ENCODE data around the gene HSF5.
A peak's percentile ranks its signal among the peaks of the same experiment; 100 is the strongest.

The HSF5 gene

GRCh38 chr17:58402047-58402446 is 86.2 kb downstream of the HSF5 start:
- no peak for TF ChIP-seq GATA3 (IDR thresholded peaks at IDR 0.05; ENCODE audit: low read depth, low read length)
- no peak for TF ChIP-seq GATA2 (IDR thresholded peaks at IDR 0.05; ENCODE audit: low read depth, low read length)

DNA sequence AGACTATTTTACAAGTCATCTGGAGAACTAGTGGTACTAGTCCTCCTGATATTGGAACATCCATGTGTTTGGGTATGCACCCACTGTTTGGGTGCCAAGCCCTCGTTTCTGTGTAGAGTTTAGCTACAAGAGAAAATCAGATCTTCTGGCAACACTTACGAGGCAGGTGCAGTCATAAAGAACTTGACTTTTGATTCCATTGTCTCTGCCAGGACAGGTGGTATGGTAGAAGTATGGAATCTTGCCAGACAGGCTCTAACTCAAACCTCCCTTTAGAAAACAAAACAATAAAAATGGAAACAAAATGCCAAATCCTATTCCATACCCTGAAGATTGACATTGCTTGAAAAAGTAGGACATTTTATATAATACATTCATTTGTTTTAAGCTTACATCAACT is 86.9 kb downstream of the HSF5 start:
- TF ChIP-seq GATA3 (IDR thresholded peaks at IDR 0.05; ENCODE audit: low read depth, low read length), result no peak

- no peak for TF ChIP-seq GATA3 (IDR thresholded peaks at IDR 0.05; ENCODE audit: low read depth, low read length)
- no peak for TF ChIP-seq GATA2 (IDR thresholded peaks at IDR 0.05; ENCODE audit: low read depth, low read length)
Measured at GRCh38 chr17:58400826-58401225, 87.4 kb downstream of the HSF5 start.

DNA sequence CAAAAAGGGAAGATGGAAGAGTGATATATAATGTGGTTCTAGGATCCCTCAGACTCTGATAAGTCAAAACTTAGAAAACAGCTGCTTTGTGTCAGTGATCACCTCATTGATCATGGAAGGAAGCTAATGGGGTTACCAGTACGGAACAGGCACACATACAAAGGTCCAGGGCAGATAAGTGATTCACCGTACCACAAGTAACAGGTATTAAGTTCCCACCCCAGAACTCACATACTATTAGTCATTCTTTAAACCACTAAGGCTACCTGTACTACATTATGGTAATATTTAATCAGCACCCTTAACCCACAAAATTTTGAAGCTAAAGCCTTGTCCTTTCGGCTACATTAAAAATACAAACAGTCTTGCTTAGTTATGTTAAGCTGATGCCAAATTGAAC is 88.2 kb downstream of the HSF5 start:
- TF ChIP-seq GATA3 (IDR thresholded peaks at IDR 0.05; ENCODE audit: low read depth, low read length) (no peak), GATA2 (IDR thresholded peaks at IDR 0.05; ENCODE audit: low read depth, low read length) (no peak)

DNA sequence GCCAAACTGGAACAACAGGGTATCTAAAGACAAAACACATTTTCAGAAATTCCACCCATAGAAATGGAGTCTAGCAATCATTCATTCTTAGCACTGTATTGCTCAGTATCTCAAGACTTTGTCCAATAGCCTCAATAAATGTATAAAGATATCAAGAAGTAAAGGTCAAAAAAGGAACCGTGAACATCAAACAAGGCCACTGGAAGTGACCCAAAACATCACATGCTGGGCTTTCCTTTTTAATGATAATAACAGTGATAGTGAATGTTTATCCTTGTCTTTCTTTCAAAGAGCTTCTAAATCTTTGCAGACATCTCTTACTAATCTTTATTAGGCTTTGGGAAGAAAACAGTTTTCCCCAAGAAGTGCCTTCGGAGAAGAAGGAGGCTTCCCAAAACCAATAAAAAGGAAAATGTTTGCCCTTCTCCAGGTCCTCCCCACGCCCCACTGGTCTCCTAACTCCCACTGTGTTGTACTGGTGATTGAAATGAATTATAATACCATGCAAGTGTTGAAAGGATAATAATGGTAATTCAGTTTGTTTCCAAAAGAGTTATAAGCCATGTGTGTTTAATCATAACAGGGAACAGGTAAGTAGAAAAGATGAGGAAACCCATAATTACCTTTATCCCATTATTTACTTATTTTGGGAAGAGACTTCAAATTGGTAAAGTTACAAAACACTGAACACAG is 89.5 kb downstream of the HSF5 start:
- no peak for TF ChIP-seq GATA2 (IDR thresholded peaks at IDR 0.05; ENCODE audit: low read depth, low read length)
- TF ChIP-seq GATA3 (IDR thresholded peaks at IDR 0.05; ENCODE audit: low read depth, low read length), result no peak

DNA sequence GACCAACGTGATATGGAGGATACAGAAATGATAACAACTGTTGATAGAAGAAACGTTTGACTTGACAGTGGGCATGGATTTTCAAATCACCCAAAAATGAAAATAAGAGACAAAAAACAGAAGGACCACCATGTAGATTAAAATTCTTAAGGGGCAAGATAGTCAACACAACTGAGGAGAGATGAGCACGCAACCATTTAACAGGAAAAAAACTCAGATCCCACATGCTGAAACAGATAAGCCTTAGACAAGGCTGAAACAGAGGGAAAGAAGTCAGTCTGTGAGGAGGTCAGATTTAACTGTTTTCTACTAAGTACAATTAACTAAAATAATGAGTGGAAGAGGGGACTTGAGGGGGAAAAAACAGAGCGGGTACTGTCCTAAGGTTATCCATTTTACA is 92.0 kb downstream of the HSF5 start:
- no peak for TF ChIP-seq GATA3 (IDR thresholded peaks at IDR 0.05; ENCODE audit: low read depth, low read length)
- no peak for TF ChIP-seq GATA2 (IDR thresholded peaks at IDR 0.05; ENCODE audit: low read depth, low read length)

GRCh38 chr17:58394534-58395223 is 93.5 kb downstream of the HSF5 start:
- no peak for TF ChIP-seq GATA2 (IDR thresholded peaks at IDR 0.05; ENCODE audit: low read depth, low read length)

GRCh38 chr17:58391302-58391984 is 96.8 kb downstream of the HSF5 start:
- TF ChIP-seq GATA2 (IDR thresholded peaks at IDR 0.05; ENCODE audit: low read depth, low read length) (peak; percentile 96), GATA3 (IDR thresholded peaks at IDR 0.05; ENCODE audit: low read depth, low read length) (peak; percentile 48; the same call in 1 of the 2 replicates)

GRCh38 chr17:58390884-58391283 is 97.3 kb downstream of the HSF5 start:
- TF ChIP-seq GATA3 (IDR thresholded peaks at IDR 0.05; ENCODE audit: low read depth, low read length), result no peak
- TF ChIP-seq GATA2 (IDR thresholded peaks at IDR 0.05; ENCODE audit: low read depth, low read length), result no peak

- TF ChIP-seq GATA2 (IDR thresholded peaks at IDR 0.05; ENCODE audit: low read depth, low read length) (no peak), GATA3 (IDR thresholded peaks at IDR 0.05; ENCODE audit: low read depth, low read length) (no peak)
Measured at GRCh38 chr17:58388302-58389190, 99.7 kb downstream of the HSF5 start.

DNA sequence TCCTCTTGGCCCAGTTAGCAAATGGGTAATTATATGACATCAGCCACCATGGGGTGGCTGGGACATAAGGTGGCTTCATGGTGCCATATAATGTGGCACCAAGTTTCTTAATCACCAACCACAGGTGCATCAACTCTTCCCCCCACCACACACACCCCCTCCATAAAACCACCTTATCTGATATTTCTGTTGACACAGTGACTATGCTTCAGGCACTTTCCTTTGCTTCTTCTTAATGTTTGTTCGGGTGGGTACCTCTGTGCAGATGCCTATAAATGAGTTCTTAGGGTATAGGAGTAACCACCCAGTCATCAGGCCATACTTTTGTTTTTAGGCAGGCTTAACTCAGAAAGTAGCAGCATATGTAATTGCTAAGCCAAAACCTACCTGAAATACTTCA is 100.4 kb downstream of the HSF5 start:
- TF ChIP-seq GATA3 (IDR thresholded peaks at IDR 0.05; ENCODE audit: low read depth, low read length) (no peak), GATA2 (IDR thresholded peaks at IDR 0.05; ENCODE audit: low read depth, low read length) (no peak)

- TF ChIP-seq GATA2 (IDR thresholded peaks at IDR 0.05; ENCODE audit: low read depth, low read length), result no peak
- TF ChIP-seq GATA3 (IDR thresholded peaks at IDR 0.05; ENCODE audit: low read depth, low read length), result no peak
Measured at GRCh38 chr17:58386708-58387107, 101.5 kb downstream of the HSF5 start.

DNA sequence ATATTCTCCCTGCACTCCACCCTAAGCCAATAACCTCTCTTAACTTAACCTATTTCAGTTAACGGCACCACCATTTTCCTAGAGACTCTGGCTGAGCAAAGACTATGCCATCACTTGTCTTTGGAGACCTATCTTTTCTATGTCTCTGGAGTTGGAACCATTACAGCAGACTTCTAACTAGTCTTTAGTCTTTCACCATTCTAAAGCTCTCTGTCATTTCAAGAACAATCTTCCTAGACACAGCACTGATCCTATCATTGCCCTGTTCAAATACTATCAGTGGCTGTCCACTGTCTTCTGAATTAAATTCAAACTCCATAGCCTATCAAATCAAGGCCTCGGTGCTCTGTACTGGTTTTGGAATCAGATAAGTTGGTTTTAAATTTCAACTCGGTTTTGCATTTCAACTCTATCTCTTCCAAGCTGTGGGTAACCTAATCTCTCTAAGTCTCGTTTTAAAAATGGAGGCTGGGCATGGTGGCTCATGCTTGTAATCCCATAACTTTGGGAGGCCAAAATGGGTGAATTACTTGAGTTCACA is 102.8 kb downstream of the HSF5 start:
- TF ChIP-seq GATA2 (IDR thresholded peaks at IDR 0.05; ENCODE audit: low read depth, low read length), result no peak
- TF ChIP-seq GATA3 (IDR thresholded peaks at IDR 0.05; ENCODE audit: low read depth, low read length), result no peak

GRCh38 chr17:58384897-58385296 is 103.3 kb downstream of the HSF5 start:
- no peak for TF ChIP-seq GATA2 (IDR thresholded peaks at IDR 0.05; ENCODE audit: low read depth, low read length)
- no peak for TF ChIP-seq GATA3 (IDR thresholded peaks at IDR 0.05; ENCODE audit: low read depth, low read length)

Data from SH-SY5Y (cell line).